Adrenal gland (tissue), 12 donors: Measurements from ENCODE around the gene SUOX. TPM values are rescaled to one million over a fixed set of nuclear protein-coding genes. Genes with fewer than 3 reads are reported as not detected.
A peak's percentile ranks its signal among the peaks of the same experiment; 100 is the strongest.
"Not testable (repeated sequence)": the region's sequence is repeated elsewhere in the genome, so short reads cannot be mapped to it uniquely, and the experiment has no call there.

Experiments used
- DNase-seq, 7 donors: peaks; one replicate each; pipeline ENCODE4 v3.0.0-alpha.2; 2019 to 2020
- H3K27ac ChIP-seq, 5 donors: fragments of 200-600 bp; sonication (generic) in 4 of 5; 1 replicate in 3 of 5; 2 replicates in 2 of 5; pipeline versions ENCODE4 v1.5.1 to v1.8.0; 2016 to 2020; ENCODE audit warnings: mild to moderate bottlenecking in 1 of 5
- H3K27me3 ChIP-seq: fragments of 200-600 bp; 2 replicates; pipeline ENCODE4 v1.8.0; 2021
- H3K36me3 ChIP-seq, 2 donors: fragments of 200-600 bp; replicated peaks in 1 of 2; 1 replicate in 1 of 2; 2 replicates in 1 of 2; pipeline versions ENCODE4 v1.5.1 to v1.8.0; 2018 to 2022
- H3K4me1 ChIP-seq, 2 donors: fragments of 200-600 bp; replicated peaks in 1 of 2; 1 replicate in 1 of 2; 2 replicates in 1 of 2; pipeline versions ENCODE4 v1.5.1 to v1.8.0; 2018 to 2021
- H3K4me3 ChIP-seq, 4 donors: fragments of 200-600 bp; sonication (generic) in 3 of 4; one replicate each; pipeline ENCODE4 v1.5.1; 2016 to 2018
- H3K9me3 ChIP-seq, 3 donors: fragments of 200-600 bp; sonication (generic) in 1 of 3; replicated peaks in 1 of 3; 1 replicate in 2 of 3; 2 replicates in 1 of 3; pipeline versions ENCODE4 v1.5.1 to v1.8.0; 2016 to 2021
- POLR2A ChIP-seq, 2 donors: fragments of 450-650 bp; IDR thresholded peaks; one replicate each; pipeline ENCODE4 v1.6.1; 2017; ENCODE audit warnings: antibody characterized with exemption in 2 of 2, mild to moderate bottlenecking in 2 of 2, moderate library complexity in 1 of 2
- WGBS, 4 donors: extraction: QIAGEN DNeasy Blood & Tissue Kit in 2 of 4; methylation state at CpG; one replicate each; pipeline versions ENCODE4 v1.1.5 to v1.1.7; 2013 to 2017; 5-methylcytosine and 5-hydroxymethylcytosine counted together
- intact Hi-C, 2 donors: fragments of 100-400 bp; cut with DNase I; formaldehyde crosslinking; loops; one replicate each; pipeline versions ENCODE4 v1.14.1 to v1.15.0; 2022 to 2023
- polyA plus RNA-seq, 3 donors: library from polyadenylated mRNA; stranded (reverse); fragments of 200-250 nt in 2 of 3; fragments of 350-450 nt in 1 of 3; fragmentation: Illumina TruSeq in 1 of 3; extraction: RNeasy Lipid Tissue Mini Kit (QIAGEN cat#74804) in 1 of 3; gene quantifications; one replicate each; pipeline ENCODE4 v1.2.3, GENCODE V29; 2013 to 2014
- total RNA-seq, 9 donors: library from RNA; depleted of rRNA in 4 of 9; stranded (reverse); fragments of >200 nt in 4 of 9; fragments of 120-200 nt in 1 of 9; fragmentation: NEBNext Ultra II Directional in 1 of 9; extraction: Animal tissue kit (Norgen Biotek cat#: 25700) in 1 of 9; gene quantifications; one replicate each; pipeline versions ENCODE4 v1.1.0 to v1.2.4, GENCODE V29; 2013 to 2023
- TF ChIP-seq, protein P1 (sequence below), 6 experiments: fragments of 450-650 bp in 4 of 6; fragments of 200-600 bp in 2 of 6; sonication (generic) in 1 of 6; IDR thresholded peaks; 1 replicate in 5 of 6; 2 replicates in 1 of 6; pipeline versions ENCODE4 v1.5.1 to v1.8.0; 2016 to 2021; ENCODE audit warnings: antibody characterized with exemption in 6 of 6, mild to moderate bottlenecking in 2 of 6, moderate library complexity in 1 of 6
- donor health status: healthy with polysubstance abuse.
- donor health status: Bipolar disorder and iron deficiency.
- donor health status: DM: yes; HTN: yes; CAD: no.
- donor health status: DM: no; HTN: no; CAD: no.
- donor health status: DM: no; HTN: no; CAD: no.
- donor health status: DM: yes; HTN: yes; CAD: no.

The SUOX gene
- total and polyA plus RNA-seq, 12 donors, result 27.7 to 72.6 (median 55.5) TPM

DNA sequence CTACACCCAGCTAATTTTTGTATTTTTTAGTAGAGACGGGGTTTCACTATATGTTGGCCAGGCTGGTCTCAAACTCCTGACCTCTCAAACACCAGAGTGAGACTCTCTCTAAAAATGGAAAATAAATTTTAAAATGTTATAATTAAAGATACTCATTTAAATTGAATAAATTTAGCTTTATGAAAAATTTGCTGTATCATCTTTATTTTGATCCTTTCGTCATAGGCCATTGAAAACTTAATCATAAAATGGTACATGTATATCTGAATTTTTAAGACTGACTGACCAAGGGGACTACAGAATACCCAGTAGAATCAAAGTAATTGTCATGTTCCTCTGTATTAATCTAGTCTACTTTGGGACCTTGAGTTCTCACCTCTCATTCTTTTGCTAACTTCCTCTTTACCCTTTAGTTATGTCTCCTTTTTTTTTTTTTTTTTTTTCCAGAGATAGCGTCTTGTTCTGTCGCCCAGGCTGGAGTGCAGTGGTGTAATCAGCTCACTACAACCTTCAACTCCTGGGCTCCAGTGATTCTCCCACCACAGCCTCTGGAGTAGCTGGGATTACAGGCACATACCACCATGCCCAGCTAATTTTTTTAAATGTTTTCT is 13.7 kb upstream of the SUOX start:
- Histone ChIP-seq H3K36me3 (peaks cover 0 to 59% of the 10 kb centered on the region in 2 donors), H3K4me3 (no peak overlapping the region), H3K4me1 (peaks cover 0 to 11% of the 10 kb centered on the region in 2 donors), H3K27ac (no peak overlapping the region), H3K9me3 (no peaks in the 10 kb centered on the region), H3K27me3 (no peaks in the 10 kb centered on the region)
- TF ChIP-seq POLR2A (IDR thresholded peaks at IDR 0.05), result no peak
- TF ChIP-seq, protein P1, sequence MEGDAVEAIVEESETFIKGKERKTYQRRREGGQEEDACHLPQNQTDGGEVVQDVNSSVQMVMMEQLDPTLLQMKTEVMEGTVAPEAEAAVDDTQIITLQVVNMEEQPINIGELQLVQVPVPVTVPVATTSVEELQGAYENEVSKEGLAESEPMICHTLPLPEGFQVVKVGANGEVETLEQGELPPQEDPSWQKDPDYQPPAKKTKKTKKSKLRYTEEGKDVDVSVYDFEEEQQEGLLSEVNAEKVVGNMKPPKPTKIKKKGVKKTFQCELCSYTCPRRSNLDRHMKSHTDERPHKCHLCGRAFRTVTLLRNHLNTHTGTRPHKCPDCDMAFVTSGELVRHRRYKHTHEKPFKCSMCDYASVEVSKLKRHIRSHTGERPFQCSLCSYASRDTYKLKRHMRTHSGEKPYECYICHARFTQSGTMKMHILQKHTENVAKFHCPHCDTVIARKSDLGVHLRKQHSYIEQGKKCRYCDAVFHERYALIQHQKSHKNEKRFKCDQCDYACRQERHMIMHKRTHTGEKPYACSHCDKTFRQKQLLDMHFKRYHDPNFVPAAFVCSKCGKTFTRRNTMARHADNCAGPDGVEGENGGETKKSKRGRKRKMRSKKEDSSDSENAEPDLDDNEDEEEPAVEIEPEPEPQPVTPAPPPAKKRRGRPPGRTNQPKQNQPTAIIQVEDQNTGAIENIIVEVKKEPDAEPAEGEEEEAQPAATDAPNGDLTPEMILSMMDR (IDR thresholded peaks at IDR 0.05), result no peak
- DNase-seq, result peak in 2 of 7 donors; percentile 32 to 49
- WGBS, 4 donors, result 54 to 67% (median 64%) methylated on average over 4 of the region's 4 CpGs
- intact Hi-C loops, result no loop called here

GRCh38 chr12:55984861-55985260 is 12.2 kb upstream of the SUOX start:
- no peak for DNase-seq
- Histone ChIP-seq H3K9me3 (no peaks in the 10 kb centered on the region), H3K4me1 (peaks cover 0 to 11% of the 10 kb centered on the region in 2 donors), H3K27me3 (no peaks in the 10 kb centered on the region), H3K27ac (no peak overlapping the region), H3K36me3 (peaks cover 0 to 70% of the 10 kb centered on the region in 2 donors), H3K4me3 (no peak overlapping the region)
- TF ChIP-seq, protein P1 (IDR thresholded peaks at IDR 0.05), result no peak
- no peak for TF ChIP-seq POLR2A (IDR thresholded peaks at IDR 0.05)
- intact Hi-C loops, result no loop called here
- 64 to 83% (median 72%) methylated on average over 2 of the region's 2 CpGs for WGBS, 4 donors

DNA sequence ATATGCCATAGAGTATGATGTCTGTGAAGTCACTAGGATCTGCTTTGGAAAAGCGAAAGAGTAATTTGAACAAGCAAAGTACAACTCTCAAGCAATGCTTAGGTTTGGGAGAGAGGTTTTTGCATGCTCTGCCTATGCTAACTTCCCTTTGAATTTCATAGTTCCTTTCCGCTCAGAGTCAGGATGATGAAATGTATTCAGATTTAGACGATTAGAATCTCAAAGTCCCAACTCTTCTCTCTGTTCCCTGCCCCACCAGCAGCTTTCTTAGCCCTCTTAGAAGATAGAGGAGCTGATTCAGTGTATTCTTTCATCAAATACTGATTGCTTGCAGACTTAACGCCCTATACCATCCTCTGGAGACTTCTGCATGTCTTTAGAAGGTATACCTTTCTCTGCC is 11.7 kb upstream of the SUOX start:
- no peaks in the 10 kb centered on the region for H3K9me3 ChIP-seq
- peaks cover 0 to 11% of the 10 kb centered on the region in 2 donors for H3K4me1 ChIP-seq
- H3K4me3 ChIP-seq, result no peak overlapping the region
- intact Hi-C loops, result no loop called here
- 81 to 93% (median 89%) methylated on average over 4 of the region's 4 CpGs for WGBS, 4 donors
- H3K27ac ChIP-seq, result no peak overlapping the region
- no peak for DNase-seq
- peaks cover 0 to 75% of the 10 kb centered on the region in 2 donors for H3K36me3 ChIP-seq
- TF ChIP-seq, protein P1 (IDR thresholded peaks at IDR 0.05), result no peak
- no peak for TF ChIP-seq POLR2A (IDR thresholded peaks at IDR 0.05)
- no peaks in the 10 kb centered on the region for H3K27me3 ChIP-seq

DNA sequence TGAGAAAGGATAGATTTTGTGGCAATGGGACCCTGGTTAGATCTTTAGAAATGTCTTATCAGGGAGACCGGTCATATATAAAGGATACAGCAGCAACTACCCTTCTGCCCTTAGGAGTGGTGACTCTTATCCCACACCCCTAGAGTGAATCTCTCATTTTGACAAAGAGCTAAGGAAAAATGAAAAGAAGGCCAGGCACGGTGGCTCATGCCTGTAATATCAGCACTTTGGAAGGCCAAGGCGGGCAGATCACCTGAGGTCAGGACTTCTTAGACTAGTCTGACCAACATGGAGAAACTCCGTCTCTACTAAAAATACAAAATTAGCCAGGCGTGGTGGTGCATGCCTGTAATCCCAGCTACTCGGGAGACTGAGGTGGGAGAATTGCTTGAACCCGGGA is 11.1 kb upstream of the SUOX start:
- DNase-seq, H3K9me3 ChIP-seq, intact Hi-C loops, H3K27ac ChIP-seq, H3K27me3 ChIP-seq, H3K4me3 ChIP-seq: not testable (repeated sequence)
- WGBS, 4 donors, result 89 to 95% (median 92%) methylated on average over 7 of the region's 7 CpGs
- H3K4me1 ChIP-seq, result peaks cover 0 to 11% of the 10 kb centered on the region in 2 donors
- H3K36me3 ChIP-seq, result peaks cover 0 to 82% of the 10 kb centered on the region in 2 donors

GRCh38 chr12:55991110-55991509 is 6.0 kb upstream of the SUOX start:
- TF ChIP-seq POLR2A (IDR thresholded peaks at IDR 0.05), result no peak
- TF ChIP-seq, protein P1 (IDR thresholded peaks at IDR 0.05), result no peak
- no peaks in the 10 kb centered on the region for H3K9me3 ChIP-seq
- H3K27ac ChIP-seq, result no peak overlapping the region
- intact Hi-C loops, result loop anchor here (5.0 kb wide), 2 partner anchors 36 to 41 kb away; no protein-coding TSS in a partner anchor
- no peak overlapping the region for H3K4me3 ChIP-seq
- H3K36me3 ChIP-seq, result peaks cover 0 to 89% of the 10 kb centered on the region in 2 donors
- WGBS, 4 donors, result 55 to 86% (median 81%) methylated on average over 3 of the region's 3 CpGs
- no peak for DNase-seq
- no peaks in the 10 kb centered on the region for H3K27me3 ChIP-seq
- peaks cover 0 to 2% of the 10 kb centered on the region in 2 donors for H3K4me1 ChIP-seq
